Measurements from ENCODE around the gene NOTUM.

NOTUM gene

GRCh38 chr17:81913394-81914102 lies 47.4 kb downstream of the NOTUM start (continued):
- TF ChIP-seq PBX3 (CRISPR knock-in tag; IDR thresholded peaks at IDR 0.05) (no peak), ZIC2 (tag by site-specific recombination; IDR thresholded peaks at IDR 0.05) (0 out of 2 replicates have a peak, but pooled peaks have one; percentile 7), ZNF433 (tag by site-specific recombination; IDR thresholded peaks at IDR 0.05; ENCODE audit: low read depth) (no peak), ZNF792 (tag by site-specific recombination; IDR thresholded peaks at IDR 0.05) (no peak), HIC1 (tag by site-specific recombination; IDR thresholded peaks at IDR 0.05) (peak; percentile 53; the same call in 1 of the 2 replicates), ZNF837 (tag by site-specific recombination; IDR thresholded peaks at IDR 0.05) (no peak), ZNF398 (tag by site-specific recombination; IDR thresholded peaks at IDR 0.05) (no peak), ZFP3 (tag by site-specific recombination; IDR thresholded peaks at IDR 0.05; ENCODE audit: low read depth) (no peak), ZNF132 (tag by site-specific recombination; IDR thresholded peaks at IDR 0.05; ENCODE audit: borderline replicate concordance) (no peak), AEBP2 (tag by site-specific recombination; IDR thresholded peaks at IDR 0.05; ENCODE audit: borderline replicate concordance) (no peak), ZBTB26 (tag by site-specific recombination; optimal IDR thresholded peaks at IDR 0.05) (no peak), ZNF629 (tag by site-specific recombination; IDR thresholded peaks at IDR 0.05) (peak; percentile 40; the same call in 1 of the 2 replicates), ZNF133 (tag by site-specific recombination; IDR thresholded peaks at IDR 0.05) (no peak), EGR2 (tag by site-specific recombination; IDR thresholded peaks at IDR 0.05; ENCODE audit: low read depth) (no peak), ZNF585B (tag by site-specific recombination; IDR thresholded peaks at IDR 0.05) (no peak), ZNF677 (tag by site-specific recombination; IDR thresholded peaks at IDR 0.05) (no peak), ZNF626 (tag by site-specific recombination; IDR thresholded peaks at IDR 0.05) (no peak), HOXC10 (CRISPR knock-in tag; IDR thresholded peaks at IDR 0.05) (no peak), ZNF529 (tag by site-specific recombination; IDR thresholded peaks at IDR 0.05; ENCODE audit: insufficient replicate concordance) (no peak)

Data from HEK293 (cell line).